Rectal smooth muscle tissue (tissue), 1 donor: ENCODE measurements around the gene INO80B.

Experiments
- H3K27ac ChIP-seq: one replicate; pipeline ENCODE4 v1.7.0; 2013; ENCODE audit warnings: low read depth, low read length, inconsistent platforms
- H3K27me3 ChIP-seq: one replicate; pipeline ENCODE4 v1.7.0; 2013; ENCODE audit warnings: low read length; ENCODE audit not compliant: control insufficient read depth, insufficient read depth
- H3K36me3 ChIP-seq: one replicate; pipeline ENCODE4 v1.7.0; 2013; ENCODE audit warnings: low read length; ENCODE audit not compliant: control insufficient read depth, insufficient read depth
- H3K4me1 ChIP-seq: one replicate; pipeline ENCODE4 v1.7.0; 2013; ENCODE audit warnings: low read length; ENCODE audit not compliant: control insufficient read depth, insufficient read depth
- H3K4me3 ChIP-seq: one replicate; pipeline ENCODE4 v1.7.0; 2013; ENCODE audit warnings: low read length
- H3K9ac ChIP-seq: one replicate; pipeline ENCODE4 v1.7.0; 2013; ENCODE audit warnings: low read length

Gene INO80B

GRCh38 chr2:74505448-74506246 is 50.8 kb downstream of the INO80B start:
- Histone ChIP-seq H3K27me3 (peaks cover 7% of the 10 kb centered on the region), H3K4me1 (peaks cover 12% of the 10 kb centered on the region), H3K4me3 (peak overlapping the region; percentile 30), H3K9ac (no peak overlapping the region), H3K36me3 (no peaks in the 10 kb centered on the region), H3K27ac (no peak overlapping the region)

GRCh38 chr2:74507145-74507925 is 52.4 kb downstream of the INO80B start, which contains the start of gene PCGF1:
Gene PCGF1 (minus strand): TSS chr2:74507695. CDS start chr2:74507668, 27 bp downstream.
- Histone ChIP-seq H3K9ac (peak within 1 kb of the TSS; percentile 79), H3K4me1 (peaks cover 12% of the 10 kb centered on the region), H3K4me3 (peak within 1 kb of the TSS; percentile 89), H3K27ac (peak within 1 kb of the TSS; percentile 99), H3K36me3 (no peaks in the 10 kb centered on the region), H3K27me3 (peaks cover 8% of the 10 kb centered on the region)
